GM12874 (cell line): ENCODE measurements around the gene JPT2.

Source experiments
- TF ChIP-seq, protein P1 (sequence below): IDR thresholded peaks from 2 replicates; pipeline ENCODE4 v1.5.1; 2011; ENCODE audit warnings: low read depth, mild to moderate bottlenecking, control low read depth, low read length, moderate library complexity; ENCODE audit not compliant: insufficient read depth

JPT2 gene

DNA sequence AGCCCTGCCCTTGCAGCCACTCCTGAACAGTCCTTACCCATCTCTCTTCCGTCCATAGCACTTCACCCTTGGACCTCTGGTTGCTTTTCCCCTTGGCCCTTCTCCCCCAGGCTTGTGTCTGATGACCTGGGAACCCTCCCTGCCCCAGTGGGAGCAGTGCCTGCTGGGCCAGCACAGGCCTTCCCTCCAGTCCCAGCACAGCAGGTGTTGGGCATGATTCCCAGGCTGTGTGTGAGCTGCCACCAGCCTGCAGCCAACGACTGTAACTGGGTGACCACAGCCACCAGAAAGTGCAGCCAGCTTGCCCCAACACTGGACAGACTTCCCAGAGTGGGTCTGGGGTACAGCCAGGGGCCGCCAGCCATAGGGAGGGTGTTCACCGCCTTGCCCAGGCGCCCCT lies 35.9 kb upstream of the JPT2 start:
- TF ChIP-seq, protein P1, sequence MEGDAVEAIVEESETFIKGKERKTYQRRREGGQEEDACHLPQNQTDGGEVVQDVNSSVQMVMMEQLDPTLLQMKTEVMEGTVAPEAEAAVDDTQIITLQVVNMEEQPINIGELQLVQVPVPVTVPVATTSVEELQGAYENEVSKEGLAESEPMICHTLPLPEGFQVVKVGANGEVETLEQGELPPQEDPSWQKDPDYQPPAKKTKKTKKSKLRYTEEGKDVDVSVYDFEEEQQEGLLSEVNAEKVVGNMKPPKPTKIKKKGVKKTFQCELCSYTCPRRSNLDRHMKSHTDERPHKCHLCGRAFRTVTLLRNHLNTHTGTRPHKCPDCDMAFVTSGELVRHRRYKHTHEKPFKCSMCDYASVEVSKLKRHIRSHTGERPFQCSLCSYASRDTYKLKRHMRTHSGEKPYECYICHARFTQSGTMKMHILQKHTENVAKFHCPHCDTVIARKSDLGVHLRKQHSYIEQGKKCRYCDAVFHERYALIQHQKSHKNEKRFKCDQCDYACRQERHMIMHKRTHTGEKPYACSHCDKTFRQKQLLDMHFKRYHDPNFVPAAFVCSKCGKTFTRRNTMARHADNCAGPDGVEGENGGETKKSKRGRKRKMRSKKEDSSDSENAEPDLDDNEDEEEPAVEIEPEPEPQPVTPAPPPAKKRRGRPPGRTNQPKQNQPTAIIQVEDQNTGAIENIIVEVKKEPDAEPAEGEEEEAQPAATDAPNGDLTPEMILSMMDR: no peak

DNA sequence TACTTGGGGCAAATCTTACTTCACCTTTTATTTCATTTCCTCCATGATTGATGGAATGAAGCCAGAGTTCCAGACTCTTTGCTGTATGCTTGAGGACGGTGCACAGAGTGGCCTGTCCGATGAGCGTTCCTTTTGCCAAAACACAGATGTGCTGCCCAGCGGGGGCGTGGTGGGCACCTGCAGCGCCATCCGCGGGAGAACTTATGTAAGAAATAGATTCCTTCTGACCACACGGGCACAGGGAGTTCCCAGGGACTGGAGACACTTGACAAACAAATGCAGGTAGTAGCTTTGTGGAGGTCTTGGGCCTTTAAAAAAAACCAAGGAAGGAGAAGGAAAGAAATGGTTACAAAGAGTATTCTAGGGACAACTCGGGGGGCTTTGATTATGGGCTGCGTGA lies 35.3 kb upstream of the JPT2 start:
- TF ChIP-seq, protein P1: no peak

DNA sequence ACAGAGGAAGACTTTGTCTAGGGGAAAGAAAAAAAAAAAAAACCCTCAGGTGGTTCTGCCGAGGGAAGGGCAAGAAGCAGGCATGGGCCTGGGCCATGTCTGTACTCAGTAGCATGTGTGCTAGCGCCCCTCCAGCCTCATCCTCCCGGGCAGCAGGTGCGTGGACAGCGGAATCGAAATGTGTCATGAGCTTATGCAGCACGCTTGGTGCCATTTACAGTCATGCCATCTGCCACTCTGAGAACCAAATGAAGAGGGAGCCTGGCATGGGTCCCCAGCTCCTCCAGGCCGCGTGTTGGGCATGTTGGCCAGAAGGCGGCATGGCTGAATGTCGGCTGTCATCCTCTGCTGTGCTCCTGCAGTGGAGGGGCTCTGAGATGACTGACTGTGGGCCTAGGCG lies 34.6 kb upstream of the JPT2 start:
- TF ChIP-seq, protein P1: no peak

DNA sequence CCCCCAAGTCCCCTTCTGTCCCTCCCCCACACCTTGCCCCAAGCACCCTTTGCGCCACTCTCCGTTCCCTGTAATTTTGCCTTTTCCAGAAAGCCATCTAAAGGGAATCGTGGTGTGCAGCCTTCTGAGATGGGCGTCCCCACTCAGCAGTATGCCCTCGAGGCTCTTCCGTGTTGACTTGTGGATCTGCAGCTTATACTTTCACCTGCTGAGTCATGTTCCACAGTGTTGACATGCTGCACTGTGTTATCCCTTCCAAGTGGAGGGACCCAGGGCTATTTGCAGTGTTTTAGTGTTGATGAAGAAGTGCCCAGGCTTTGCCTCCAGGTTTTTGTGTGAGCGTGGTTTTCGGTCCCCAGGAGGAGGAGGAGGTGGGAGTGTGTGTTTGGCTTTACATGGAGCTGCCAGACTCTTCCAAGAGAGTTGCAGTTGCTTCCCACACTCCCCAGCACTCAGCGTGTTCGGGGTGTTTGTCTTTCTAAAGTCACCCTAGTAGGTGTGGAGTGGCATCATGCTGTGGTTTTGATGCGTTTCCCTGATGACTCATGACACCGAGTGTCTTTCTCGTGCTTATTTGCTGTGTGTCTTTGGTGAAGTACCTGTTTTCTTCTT lies 32.1 kb upstream of the JPT2 start:
- TF ChIP-seq, protein P1: no peak

DNA sequence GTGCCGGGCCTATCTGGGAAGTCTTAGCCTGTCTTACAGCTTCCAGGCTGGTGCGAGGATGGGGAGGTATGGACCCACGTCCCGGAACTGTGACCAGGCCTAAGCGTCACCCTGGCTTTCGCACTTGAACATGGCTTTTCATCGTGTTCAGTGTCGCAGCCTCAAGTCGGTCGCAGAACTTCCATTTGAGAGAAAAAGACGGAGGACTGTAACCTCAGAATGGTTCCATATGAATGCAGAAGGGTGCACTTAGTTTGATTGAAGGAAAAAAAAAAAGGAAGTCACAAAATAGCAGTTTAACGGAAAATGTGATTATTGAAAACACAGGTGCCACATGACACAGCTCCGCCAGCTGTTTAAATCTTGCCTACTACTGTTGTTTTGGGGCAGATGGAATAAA lies 30.2 kb upstream of the JPT2 start:
- TF ChIP-seq, protein P1: no peak

DNA sequence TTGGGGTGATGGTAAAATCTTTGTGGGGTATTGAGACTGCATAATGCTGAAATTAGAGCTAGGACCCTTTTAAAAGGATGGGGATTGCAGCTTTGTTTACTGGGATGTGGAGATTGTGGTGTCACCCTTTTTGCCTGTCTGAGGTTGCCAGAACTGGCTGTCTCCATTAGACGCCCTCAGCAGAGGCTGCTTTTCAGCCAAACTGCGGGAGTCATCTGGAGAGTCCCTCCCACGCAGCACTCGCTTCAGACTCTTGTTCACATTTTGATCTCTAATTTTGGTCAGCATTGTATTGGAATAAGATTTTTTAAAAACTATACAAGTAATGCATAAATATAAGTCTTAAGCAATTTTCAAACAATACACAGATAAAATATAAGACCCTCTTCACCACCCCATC lies 27.9 kb upstream of the JPT2 start:
- TF ChIP-seq, protein P1: no peak

DNA sequence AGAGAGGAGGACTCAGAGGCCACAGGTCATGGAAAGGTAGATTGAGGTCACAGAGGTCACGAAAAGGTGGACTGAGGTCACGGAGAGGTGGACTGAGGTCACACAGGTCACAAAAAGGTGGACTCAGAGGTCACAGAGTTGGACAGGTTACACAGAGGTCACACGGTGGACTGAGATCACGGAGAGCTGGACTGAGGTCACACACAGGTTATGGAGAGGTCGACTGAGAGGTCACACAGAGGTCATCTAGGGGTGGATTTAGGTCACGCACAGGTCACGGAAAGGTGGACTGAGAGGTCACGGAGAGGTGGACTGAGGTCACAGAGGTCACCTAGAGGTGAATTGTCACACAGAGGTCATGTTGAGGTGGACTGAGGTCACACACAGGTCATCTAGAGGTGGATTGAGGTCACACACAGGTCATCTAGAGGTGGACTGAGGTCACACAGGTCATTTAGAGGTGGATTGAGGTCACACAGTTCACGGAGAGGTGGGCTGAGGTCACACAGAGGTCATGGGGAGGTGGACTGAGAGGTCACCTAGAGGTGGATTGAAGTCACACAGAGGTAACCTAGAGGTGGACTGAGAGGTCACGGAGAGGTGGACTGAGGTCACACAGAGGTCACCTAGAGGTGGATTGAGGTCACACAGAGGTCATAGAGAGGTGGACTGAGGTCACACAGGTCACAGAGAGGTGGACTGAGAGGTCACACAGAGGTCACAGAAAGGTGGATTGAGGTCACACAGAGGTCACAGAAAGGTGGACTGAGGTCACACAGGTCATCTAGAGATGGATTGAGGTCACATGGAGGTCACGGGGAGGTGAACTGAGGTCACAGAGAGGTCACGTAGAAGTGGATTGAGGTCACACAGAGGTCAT lies 26.7 kb upstream of the JPT2 start:
- TF ChIP-seq, protein P1: no peak
